Fibroblast of the aortic adventitia (primary cell): Measurements from ENCODE around the gene UVSSA. TPM values are rescaled to one million over a fixed set of nuclear protein-coding genes. Genes with fewer than 3 reads are reported as not detected.

Source experiments
- DNase-seq: peaks from one replicate; pipeline ENCODE4 v3.0.0-alpha.2; 2010; ENCODE audit warnings: low read depth
- H3K4me3 ChIP-seq: 2 replicates; pipeline ENCODE4 v1.5.1; 2011; ENCODE audit warnings: low read depth, mild to moderate bottlenecking, control low read depth, low read length, moderate library complexity
- CTCF ChIP-seq: IDR thresholded peaks from 2 replicates; pipeline ENCODE4 v1.5.1; 2011; ENCODE audit warnings: mild to moderate bottlenecking, low read length, control low read depth, inconsistent platforms; ENCODE audit not compliant: insufficient read depth
- total RNA-seq: library from RNA; depleted of rRNA; stranded (reverse); fragments of >200 nt; gene quantifications from 2 replicates; pipeline ENCODE4 v1.2.3, GENCODE V29; 2012; ENCODE audit warnings: low replicate concordance

UVSSA gene
- total RNA-seq, 1 donor: 8.7 TPM

DNA sequence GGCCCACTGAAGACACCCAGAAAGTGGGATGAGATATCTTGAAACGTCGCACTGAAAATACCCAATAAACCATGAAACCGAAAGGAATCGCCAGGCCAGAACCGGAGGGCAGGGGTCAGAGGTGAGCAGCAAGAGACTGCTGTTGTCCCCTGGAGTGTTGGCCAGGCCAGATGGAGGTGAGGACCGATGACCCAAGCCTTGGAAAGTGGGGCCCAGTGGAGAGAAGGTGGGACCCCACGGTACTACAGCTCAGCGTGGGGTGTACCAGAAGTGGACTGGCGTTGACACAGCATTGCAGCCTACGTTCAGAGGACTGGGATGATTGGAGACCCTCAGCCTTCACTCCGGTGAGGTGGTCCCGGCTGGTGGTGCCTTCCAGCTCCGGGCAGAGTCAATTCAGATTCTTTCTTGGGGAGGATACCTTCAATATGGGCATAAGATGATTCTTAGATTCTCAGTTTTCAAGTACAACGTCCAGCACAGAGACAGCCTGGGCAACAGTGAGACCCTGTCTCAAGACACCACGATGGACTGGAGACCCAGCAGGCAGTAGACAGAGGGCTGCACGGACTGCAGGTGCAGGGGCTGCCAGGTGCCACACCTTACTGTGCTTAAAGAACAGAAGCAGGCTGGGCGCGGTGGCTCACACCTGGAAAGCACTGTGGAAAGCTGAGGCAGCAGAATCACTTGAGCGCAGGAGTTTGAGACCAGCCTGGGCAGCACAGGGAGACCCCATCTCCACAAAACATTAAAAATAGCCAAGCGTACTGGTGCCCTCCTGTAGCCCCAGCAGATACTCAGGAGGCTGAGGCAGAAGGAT lies 34.0 kb upstream of the UVSSA start:
- no peak overlapping the region for H3K4me3 ChIP-seq
- TF ChIP-seq CTCF: no peak
- no peak for DNase-seq

- no peak for TF ChIP-seq CTCF
- no peak for DNase-seq
- H3K4me3 ChIP-seq: no peak overlapping the region
These were observed 31.7 kb upstream of the UVSSA start for GRCh38 chr4:1315306-1315705.

DNA sequence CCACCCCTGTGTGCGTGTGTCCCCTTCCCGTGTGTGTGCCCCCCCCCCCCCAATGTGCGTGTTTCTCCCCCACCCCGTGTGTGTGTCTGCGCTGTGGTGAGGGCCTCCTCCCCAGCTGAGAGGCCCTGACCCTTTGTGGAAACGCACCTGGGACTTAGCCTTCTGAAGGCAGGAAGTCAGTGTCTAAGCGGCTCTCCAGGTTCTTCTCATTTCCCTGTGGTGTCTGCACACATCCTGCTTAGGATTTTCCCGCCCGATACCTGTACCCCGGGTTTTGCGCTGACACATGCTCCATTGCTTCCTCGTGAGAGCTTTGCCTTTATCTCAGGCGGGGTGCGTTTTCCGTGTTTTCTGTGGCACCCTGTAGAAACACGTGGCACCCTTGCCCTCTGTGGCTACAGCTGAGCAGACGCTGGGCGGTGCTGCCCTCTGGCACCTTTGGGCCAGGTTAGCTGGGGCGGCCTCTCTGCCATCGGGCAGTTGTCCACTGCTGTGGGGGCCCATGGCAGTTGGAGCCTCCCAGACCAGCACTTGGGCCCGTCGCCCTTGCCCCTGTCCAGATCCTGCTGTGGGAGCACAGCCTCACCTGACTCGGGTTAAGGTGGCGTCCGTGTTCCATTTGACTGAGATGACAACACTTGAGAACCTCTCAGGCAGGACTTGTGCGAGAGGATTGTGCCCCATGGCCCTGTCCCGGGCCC lies 31.0 kb upstream of the UVSSA start:
- H3K4me3 ChIP-seq: no peak overlapping the region
- DNase-seq: no peak
- TF ChIP-seq CTCF: no peak

DNA sequence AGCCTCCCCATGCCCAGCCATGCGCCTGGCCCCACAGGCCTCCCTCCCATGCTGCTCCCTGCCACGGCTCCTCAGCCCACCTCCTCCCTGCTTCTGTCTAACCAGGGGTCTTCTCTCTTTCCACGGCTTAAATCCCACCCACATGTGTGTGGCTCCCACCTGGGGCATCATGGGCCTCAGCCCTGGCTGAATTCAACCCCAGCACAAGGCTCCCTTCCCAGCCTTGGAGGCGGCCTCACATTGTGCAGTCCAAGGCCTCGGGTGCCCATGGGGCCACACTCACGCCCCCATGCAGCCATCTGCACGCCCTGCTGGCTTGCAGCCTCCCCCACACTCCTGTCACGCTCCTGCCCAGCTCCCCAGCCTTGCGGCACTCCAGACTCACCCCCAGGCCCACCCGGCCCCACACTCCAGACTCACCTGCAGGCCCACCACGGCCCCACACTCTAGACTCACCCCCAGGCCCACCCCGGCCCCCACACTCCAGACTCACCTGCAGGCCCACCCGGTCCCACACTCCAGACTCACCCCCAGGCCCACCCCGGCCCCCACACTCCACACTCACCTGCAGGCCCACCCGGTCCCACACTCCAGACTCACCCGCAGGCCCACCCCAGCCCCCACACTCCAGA lies 30.4 kb upstream of the UVSSA start:
- H3K4me3 ChIP-seq: no peak overlapping the region
- DNase-seq: no peak
- no peak for TF ChIP-seq CTCF

DNA sequence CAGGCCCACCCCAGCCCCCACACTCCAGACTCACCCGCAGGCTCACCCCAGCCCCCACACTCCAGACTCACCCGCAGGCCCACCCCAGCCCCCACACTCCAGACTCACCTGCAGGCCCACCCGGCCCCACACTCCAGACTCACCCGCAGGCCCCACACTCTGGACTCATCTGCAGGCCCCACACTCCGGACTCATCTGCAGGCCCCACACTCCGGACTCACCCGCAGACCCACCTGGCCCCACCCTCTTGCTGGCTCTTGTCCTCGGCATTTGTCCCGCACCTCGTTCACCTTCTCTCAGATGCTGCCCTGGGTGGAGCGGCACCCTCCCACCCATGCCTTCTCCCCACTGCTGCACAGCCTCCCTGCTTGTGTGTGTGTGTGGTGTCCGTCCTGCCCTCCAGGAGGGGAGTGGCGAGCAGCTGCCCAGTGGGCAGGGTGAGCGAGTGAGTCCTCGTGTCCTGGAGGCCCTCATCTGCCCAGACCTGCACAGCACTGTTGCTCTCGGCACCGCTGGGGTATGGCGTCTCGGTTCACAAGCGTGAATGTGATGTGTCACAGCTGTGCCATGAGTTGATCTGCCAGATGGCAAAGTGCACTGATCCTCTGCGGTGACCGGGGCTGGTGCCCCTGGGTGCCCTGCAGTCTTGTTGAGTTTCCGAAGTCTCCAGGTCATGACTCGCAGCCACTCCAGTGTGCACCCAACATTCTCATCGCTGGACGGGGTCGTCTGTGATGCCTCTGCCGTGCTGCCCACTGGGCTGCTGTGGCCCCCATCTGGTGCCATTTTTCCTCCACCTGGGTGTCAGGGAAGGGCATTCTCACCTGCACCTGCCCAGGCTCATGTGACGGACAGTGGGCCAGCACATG lies 29.6 kb upstream of the UVSSA start:
- no peak for DNase-seq

More for the DNA sequence above, 29.6 kb upstream of the UVSSA start:
- H3K4me3 ChIP-seq: no peak overlapping the region
- no peak for TF ChIP-seq CTCF
